IPS-18a (cell line): ENCODE results near the gene PPP1R12B.
"Not testable (repeated sequence)": the region's sequence is repeated elsewhere in the genome, so short reads cannot be mapped to it uniquely, and the experiment has no call there.

Source experiments
- H3K27ac ChIP-seq: one replicate; pipeline ENCODE4 v1.5.1; 2013; ENCODE audit warnings: low read length
- H3K27me3 ChIP-seq: one replicate; pipeline ENCODE4 v1.6.1; 2013; ENCODE audit warnings: mild to moderate bottlenecking, low read length; ENCODE audit not compliant: control insufficient read depth, insufficient read depth
- H3K36me3 ChIP-seq: one replicate; pipeline ENCODE4 v1.6.1; 2013; ENCODE audit warnings: low read depth, low read length; ENCODE audit not compliant: control insufficient read depth
- H3K4me1 ChIP-seq: one replicate; pipeline ENCODE4 v1.6.1; 2013; ENCODE audit warnings: low read depth, low read length; ENCODE audit not compliant: control insufficient read depth
- H3K4me3 ChIP-seq: one replicate; pipeline ENCODE4 v1.5.1; 2013; ENCODE audit warnings: low read length
- H3K9ac ChIP-seq: one replicate; pipeline ENCODE4 v1.6.1; 2013; ENCODE audit warnings: mild to moderate bottlenecking, low read length, moderate library complexity
- H3K9me3 ChIP-seq: one replicate; pipeline ENCODE4 v1.6.1; 2013; ENCODE audit warnings: low read depth, low read length; ENCODE audit not compliant: control insufficient read depth

Gene PPP1R12B

GRCh38 chr1:202545647-202546303 lies 197.3 kb downstream of the PPP1R12B start:
- H3K4me1 ChIP-seq, H3K36me3 ChIP-seq, H3K9ac ChIP-seq, H3K9me3 ChIP-seq, H3K27me3 ChIP-seq, H3K4me3 ChIP-seq, H3K27ac ChIP-seq: not testable (repeated sequence)

GRCh38 chr1:202546377-202546776 lies 197.9 kb downstream of the PPP1R12B start:
- H3K27me3 ChIP-seq, H3K4me1 ChIP-seq, H3K27ac ChIP-seq, H3K4me3 ChIP-seq, H3K9me3 ChIP-seq, H3K9ac ChIP-seq, H3K36me3 ChIP-seq: not testable (repeated sequence)

- H3K4me3 ChIP-seq, H3K27ac ChIP-seq, H3K9me3 ChIP-seq, H3K27me3 ChIP-seq, H3K4me1 ChIP-seq, H3K9ac ChIP-seq, H3K36me3 ChIP-seq: not testable (repeated sequence)
Observed at GRCh38 chr1:202546796-202547195, 198.3 kb downstream of the PPP1R12B start.

GRCh38 chr1:202547215-202547614 lies 198.7 kb downstream of the PPP1R12B start:
- Histone ChIP-seq H3K36me3 (no peaks in the 10 kb centered on the region), H3K27ac (no peak overlapping the region), H3K4me1 (no peaks in the 10 kb centered on the region), H3K4me3 (no peak overlapping the region), H3K27me3 (no peaks in the 10 kb centered on the region), H3K9ac (no peak overlapping the region), H3K9me3 (no peaks in the 10 kb centered on the region)

- H3K4me3 ChIP-seq, H3K27ac ChIP-seq, H3K4me1 ChIP-seq, H3K9ac ChIP-seq, H3K9me3 ChIP-seq, H3K27me3 ChIP-seq, H3K36me3 ChIP-seq: not testable (repeated sequence)
Observed at GRCh38 chr1:202550088-202550487, 201.6 kb downstream of the PPP1R12B start.

- no peaks in the 10 kb centered on the region for H3K27me3 ChIP-seq
- no peak overlapping the region for H3K27ac ChIP-seq
- H3K4me1 ChIP-seq, result no peaks in the 10 kb centered on the region
- H3K4me3 ChIP-seq, result no peak overlapping the region
- H3K9me3 ChIP-seq, result no peaks in the 10 kb centered on the region
- no peaks in the 10 kb centered on the region for H3K36me3 ChIP-seq
- no peak overlapping the region for H3K9ac ChIP-seq
Observed at GRCh38 chr1:202551683-202552082, 203.2 kb downstream of the PPP1R12B start.

- not testable (repeated sequence) for H3K9ac ChIP-seq, H3K4me1 ChIP-seq, H3K27ac ChIP-seq, H3K4me3 ChIP-seq, H3K27me3 ChIP-seq, H3K36me3 ChIP-seq, H3K9me3 ChIP-seq
Observed at GRCh38 chr1:202552615-202553014, 204.1 kb downstream of the PPP1R12B start.

GRCh38 chr1:202553078-202553477 lies 204.6 kb downstream of the PPP1R12B start:
- not testable (repeated sequence) for H3K9ac ChIP-seq, H3K36me3 ChIP-seq, H3K9me3 ChIP-seq, H3K4me3 ChIP-seq, H3K4me1 ChIP-seq, H3K27ac ChIP-seq, H3K27me3 ChIP-seq

- H3K36me3 ChIP-seq, result no peaks in the 10 kb centered on the region
- H3K4me3 ChIP-seq, result no peak overlapping the region
- no peaks in the 10 kb centered on the region for H3K4me1 ChIP-seq
- H3K9me3 ChIP-seq, result no peaks in the 10 kb centered on the region
- H3K9ac ChIP-seq, result no peak overlapping the region
- H3K27me3 ChIP-seq, result no peaks in the 10 kb centered on the region
- no peak overlapping the region for H3K27ac ChIP-seq
Observed at GRCh38 chr1:202553560-202554038, 205.1 kb downstream of the PPP1R12B start.

- H3K27ac ChIP-seq, H3K9me3 ChIP-seq, H3K4me1 ChIP-seq, H3K27me3 ChIP-seq, H3K4me3 ChIP-seq, H3K36me3 ChIP-seq, H3K9ac ChIP-seq: not testable (repeated sequence)
Observed at GRCh38 chr1:202554619-202555018, 206.1 kb downstream of the PPP1R12B start.

- H3K9ac ChIP-seq, H3K36me3 ChIP-seq, H3K9me3 ChIP-seq, H3K4me3 ChIP-seq, H3K27ac ChIP-seq, H3K4me1 ChIP-seq, H3K27me3 ChIP-seq: not testable (repeated sequence)
Observed at GRCh38 chr1:202556037-202556436, 207.5 kb downstream of the PPP1R12B start.

GRCh38 chr1:202557662-202558061 lies 209.2 kb downstream of the PPP1R12B start:
- H3K4me3 ChIP-seq, H3K27ac ChIP-seq: not testable (repeated sequence)
- H3K4me1 ChIP-seq, result peaks cover 12% of the 10 kb centered on the region

More at GRCh38 chr1:202557662-202558061, 209.2 kb downstream of the PPP1R12B start:
- not testable (repeated sequence) for H3K27me3 ChIP-seq, H3K9ac ChIP-seq, H3K36me3 ChIP-seq, H3K9me3 ChIP-seq
